SK-N-SH treated with all-trans-retinoic acid at 6 μM for 48 hours (cell line): ENCODE measurements around the gene DNTT.

ENCODE experiments used
- GLIS3 ChIP-seq: fragments of 250-450 bp; sonication (Bioruptor Pico); IDR thresholded peaks from 2 replicates; pipeline ENCODE4 v1.5.0; 2020; ENCODE audit warnings: mild to moderate bottlenecking, moderate library complexity
- PPARA ChIP-seq: fragments of 250-450 bp; sonication (Bioruptor Pico); IDR thresholded peaks from 2 replicates; pipeline ENCODE4 v1.5.0; 2020; ENCODE audit warnings: mild to moderate bottlenecking, borderline replicate concordance
- RARB ChIP-seq: fragments of 250-450 bp; sonication (Bioruptor Pico); IDR thresholded peaks from 2 replicates; pipeline ENCODE4 v1.8.0; 2021; ENCODE audit warnings: mild to moderate bottlenecking, moderate library complexity
- TOX ChIP-seq: fragments of 250-450 bp; sonication (Bioruptor Pico); IDR thresholded peaks from 2 replicates; pipeline ENCODE4 v1.8.0; 2021; ENCODE audit warnings: mild to moderate bottlenecking, moderate library complexity, borderline replicate concordance
- ZFP3 ChIP-seq: fragments of 250-450 bp; sonication (Bioruptor Pico); IDR thresholded peaks from 2 replicates; pipeline ENCODE4 v1.5.0; 2020; ENCODE audit warnings: mild to moderate bottlenecking, moderate library complexity
- ZFP30 ChIP-seq: fragments of 450-650 bp; formaldehyde crosslinking; IDR thresholded peaks from 2 replicates; pipeline ENCODE4 v1.5.0; 2022; ENCODE audit warnings: mild to moderate bottlenecking, moderate library complexity
- TF ChIP-seq, protein P1 (sequence below): fragments of 250-450 bp; sonication (Bioruptor Pico); IDR thresholded peaks from 2 replicates; pipeline ENCODE4 v1.5.1; 2021; ENCODE audit warnings: mild to moderate bottlenecking, moderate library complexity

DNA sequence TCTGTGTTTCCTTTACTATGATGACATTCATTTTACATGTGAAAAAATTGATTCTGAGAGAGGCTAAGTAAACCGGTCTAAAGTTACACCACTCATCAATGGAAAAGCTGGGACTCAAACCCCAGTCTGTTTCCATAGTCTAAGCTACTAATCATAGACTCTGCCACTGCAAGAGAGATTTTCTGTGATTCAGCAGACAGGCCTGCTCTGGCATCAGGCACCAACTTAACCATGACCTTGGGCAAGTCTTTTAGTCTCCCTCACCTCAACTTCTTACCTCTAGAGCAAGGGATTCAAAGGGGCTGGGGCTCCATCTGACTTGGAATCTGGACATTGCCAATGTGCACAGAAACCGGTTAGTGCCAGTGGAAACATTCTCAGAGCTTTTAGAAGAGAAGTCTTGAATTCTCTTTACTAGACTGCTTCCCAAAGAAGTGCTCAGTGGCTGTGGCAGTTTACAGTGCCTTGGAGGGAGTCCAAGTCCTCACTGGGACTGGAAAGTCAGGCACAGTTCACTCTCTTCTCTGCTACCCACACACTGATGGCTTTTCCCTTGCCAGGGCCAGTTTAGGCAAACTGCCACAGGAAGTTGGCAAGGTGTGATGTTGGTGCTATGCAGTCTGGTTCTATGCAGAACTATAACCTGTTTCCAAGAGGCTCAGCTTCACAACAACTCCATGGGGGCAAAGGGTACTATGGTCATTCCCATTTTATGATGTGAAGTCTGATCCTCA lies 28.4 kb upstream of the DNTT start:
- no peak for TF ChIP-seq RARB (CRISPR knock-in tag)
- no peak for TF ChIP-seq TOX (CRISPR knock-in tag)
- TF ChIP-seq GLIS3 (CRISPR knock-in tag): no peak
- TF ChIP-seq PPARA: no peak
- TF ChIP-seq, protein P1, sequence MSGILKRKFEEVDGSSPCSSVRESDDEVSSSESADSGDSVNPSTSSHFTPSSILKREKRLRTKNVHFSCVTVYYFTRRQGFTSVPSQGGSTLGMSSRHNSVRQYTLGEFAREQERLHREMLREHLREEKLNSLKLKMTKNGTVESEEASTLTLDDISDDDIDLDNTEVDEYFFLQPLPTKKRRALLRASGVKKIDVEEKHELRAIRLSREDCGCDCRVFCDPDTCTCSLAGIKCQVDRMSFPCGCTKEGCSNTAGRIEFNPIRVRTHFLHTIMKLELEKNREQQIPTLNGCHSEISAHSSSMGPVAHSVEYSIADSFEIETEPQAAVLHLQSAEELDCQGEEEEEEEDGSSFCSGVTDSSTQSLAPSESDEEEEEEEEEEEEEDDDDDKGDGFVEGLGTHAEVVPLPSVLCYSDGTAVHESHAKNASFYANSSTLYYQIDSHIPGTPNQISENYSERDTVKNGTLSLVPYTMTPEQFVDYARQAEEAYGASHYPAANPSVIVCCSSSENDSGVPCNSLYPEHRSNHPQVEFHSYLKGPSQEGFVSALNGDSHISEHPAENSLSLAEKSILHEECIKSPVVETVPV (CRISPR knock-in tag): no peak
- TF ChIP-seq ZFP30: no peak
- TF ChIP-seq ZFP3 (CRISPR knock-in tag): no peak
